OCI-LY1 (cell line): Measurements from ENCODE around the gene SHISA4.

Source experiments
- EZH2 ChIP-seq: fragments of 200-600 bp; sonication (generic), shearing (Covaris generic); IDR thresholded peaks from 2 replicates; pipeline ENCODE4 v1.8.0; 2017; ENCODE audit warnings: borderline replicate concordance, mixed run types, mild to moderate bottlenecking, antibody characterized with exemption, low read length, moderate library complexity, mixed read lengths
- TF ChIP-seq, protein P1 (sequence below): fragments of 200-600 bp; sonication (generic), shearing (Covaris generic); IDR thresholded peaks from 2 replicates; pipeline ENCODE4 v1.5.1; 2017; ENCODE audit warnings: mild to moderate bottlenecking, antibody characterized with exemption, low read length, moderate library complexity, mixed read lengths

- no peak for TF ChIP-seq EZH2
- TF ChIP-seq, protein P1, sequence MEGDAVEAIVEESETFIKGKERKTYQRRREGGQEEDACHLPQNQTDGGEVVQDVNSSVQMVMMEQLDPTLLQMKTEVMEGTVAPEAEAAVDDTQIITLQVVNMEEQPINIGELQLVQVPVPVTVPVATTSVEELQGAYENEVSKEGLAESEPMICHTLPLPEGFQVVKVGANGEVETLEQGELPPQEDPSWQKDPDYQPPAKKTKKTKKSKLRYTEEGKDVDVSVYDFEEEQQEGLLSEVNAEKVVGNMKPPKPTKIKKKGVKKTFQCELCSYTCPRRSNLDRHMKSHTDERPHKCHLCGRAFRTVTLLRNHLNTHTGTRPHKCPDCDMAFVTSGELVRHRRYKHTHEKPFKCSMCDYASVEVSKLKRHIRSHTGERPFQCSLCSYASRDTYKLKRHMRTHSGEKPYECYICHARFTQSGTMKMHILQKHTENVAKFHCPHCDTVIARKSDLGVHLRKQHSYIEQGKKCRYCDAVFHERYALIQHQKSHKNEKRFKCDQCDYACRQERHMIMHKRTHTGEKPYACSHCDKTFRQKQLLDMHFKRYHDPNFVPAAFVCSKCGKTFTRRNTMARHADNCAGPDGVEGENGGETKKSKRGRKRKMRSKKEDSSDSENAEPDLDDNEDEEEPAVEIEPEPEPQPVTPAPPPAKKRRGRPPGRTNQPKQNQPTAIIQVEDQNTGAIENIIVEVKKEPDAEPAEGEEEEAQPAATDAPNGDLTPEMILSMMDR, result no peak
These were observed 36.7 kb upstream of the SHISA4 start for GRCh38 chr1:201851949-201852348.
